ENCODE data around the gene TROAP. TPM values are rescaled to one million over a fixed set of nuclear protein-coding genes. Genes with fewer than 3 reads are reported as not detected.
"Not testable (repeated sequence)": the region's sequence is repeated elsewhere in the genome, so short reads cannot be mapped to it uniquely, and the experiment has no call there.

The TROAP gene
- total RNA-seq, 3 donors from 2014 or later (not counting 1 experiment from before 2014, with no cell fraction given): 0.58 to 3.0 (median 2.2) TPM

DNA sequence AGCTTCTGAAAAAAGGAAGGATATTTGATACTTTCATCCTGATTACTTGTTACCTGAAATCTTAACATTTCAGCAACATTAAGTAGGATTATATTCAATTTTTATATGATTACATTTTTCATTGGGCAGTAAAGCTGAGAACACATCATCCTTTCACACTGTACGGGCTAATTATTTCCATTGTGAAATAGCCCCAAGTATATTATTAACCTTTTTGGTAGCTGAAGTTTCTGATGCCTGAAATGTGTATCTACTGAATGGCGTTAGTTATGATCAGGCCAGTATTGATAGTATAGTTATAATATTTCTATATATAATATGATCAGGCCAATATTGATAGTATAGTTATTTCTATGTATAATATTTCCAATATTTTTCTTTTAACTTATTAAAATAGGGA is 54.3 kb downstream of the TROAP start:
- H3K4me1 ChIP-seq (ENCODE audit: control insufficient read depth, insufficient read depth, low read length): no peaks in the 10 kb centered on the region
- Mint-ChIP-seq H3K4me1 (peaks cover 0 to 7% of the 10 kb centered on the region in 2 donors), H3K36me3 (no peaks in the 10 kb centered on the region), H3K9me3 (no peaks in the 10 kb centered on the region), H3K27me3 (ENCODE audit: low read depth in 2 of 2) (no peaks in the 10 kb centered on the region), H3K4me3 (no peak overlapping the region), H3K27ac (no peak overlapping the region)
- no peaks in the 10 kb centered on the region for H3K9me3 ChIP-seq (ENCODE audit: control insufficient read depth, insufficient read depth, low read length)
- ATAC-seq: no peak
- no peaks in the 10 kb centered on the region for H3K36me3 ChIP-seq (ENCODE audit: control insufficient read depth, insufficient read depth, low read length)
- H3K4me3 ChIP-seq (ENCODE audit: low read length): no peak overlapping the region
- intact Hi-C loops (cut with micrococcal nuclease): no loop called here
- WGBS (ENCODE audit: insufficient coverage): 100% methylated on average over 1 of the region's 2 CpGs
- no peak for DNase-seq
- no peak overlapping the region for H3K27ac ChIP-seq (ENCODE audit: low read length)
- H3K27me3 ChIP-seq (ENCODE audit: control insufficient read depth, insufficient read depth, low read length): no peaks in the 10 kb centered on the region
- TF ChIP-seq, protein P1, sequence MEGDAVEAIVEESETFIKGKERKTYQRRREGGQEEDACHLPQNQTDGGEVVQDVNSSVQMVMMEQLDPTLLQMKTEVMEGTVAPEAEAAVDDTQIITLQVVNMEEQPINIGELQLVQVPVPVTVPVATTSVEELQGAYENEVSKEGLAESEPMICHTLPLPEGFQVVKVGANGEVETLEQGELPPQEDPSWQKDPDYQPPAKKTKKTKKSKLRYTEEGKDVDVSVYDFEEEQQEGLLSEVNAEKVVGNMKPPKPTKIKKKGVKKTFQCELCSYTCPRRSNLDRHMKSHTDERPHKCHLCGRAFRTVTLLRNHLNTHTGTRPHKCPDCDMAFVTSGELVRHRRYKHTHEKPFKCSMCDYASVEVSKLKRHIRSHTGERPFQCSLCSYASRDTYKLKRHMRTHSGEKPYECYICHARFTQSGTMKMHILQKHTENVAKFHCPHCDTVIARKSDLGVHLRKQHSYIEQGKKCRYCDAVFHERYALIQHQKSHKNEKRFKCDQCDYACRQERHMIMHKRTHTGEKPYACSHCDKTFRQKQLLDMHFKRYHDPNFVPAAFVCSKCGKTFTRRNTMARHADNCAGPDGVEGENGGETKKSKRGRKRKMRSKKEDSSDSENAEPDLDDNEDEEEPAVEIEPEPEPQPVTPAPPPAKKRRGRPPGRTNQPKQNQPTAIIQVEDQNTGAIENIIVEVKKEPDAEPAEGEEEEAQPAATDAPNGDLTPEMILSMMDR (IDR thresholded peaks at IDR 0.05): no peak

DNA sequence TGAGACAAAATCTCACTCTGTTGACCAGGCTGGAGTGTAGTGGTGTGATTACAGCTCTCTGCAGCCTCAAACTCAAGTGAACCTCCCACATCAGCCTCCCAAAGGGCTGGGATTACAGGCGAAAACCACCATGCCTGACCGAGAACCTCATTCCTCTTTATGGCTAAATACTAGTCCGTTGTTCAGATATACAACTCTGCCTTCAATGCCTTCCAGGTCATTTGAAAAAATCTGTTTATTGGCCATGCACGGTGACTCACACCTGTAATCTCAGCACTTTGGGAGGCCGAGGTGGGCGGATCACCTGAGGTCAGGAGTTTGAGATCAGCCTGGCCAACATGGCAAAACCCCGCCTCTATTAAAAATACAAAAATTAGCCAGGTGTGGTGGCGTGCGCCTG is 57.1 kb downstream of the TROAP start:
- H3K27ac ChIP-seq (ENCODE audit: low read length); H3K4me3 ChIP-seq (ENCODE audit: low read length); H3K4me1 Mint-ChIP-seq; H3K4me3 Mint-ChIP-seq; H3K27ac Mint-ChIP-seq; H3K9me3 Mint-ChIP-seq; intact Hi-C loops (cut with micrococcal nuclease); H3K27me3 Mint-ChIP-seq (ENCODE audit: low read depth in 2 of 2); H3K9me3 ChIP-seq (ENCODE audit: control insufficient read depth, insufficient read depth, low read length); H3K27me3 ChIP-seq (ENCODE audit: control insufficient read depth, insufficient read depth, low read length); H3K4me1 ChIP-seq (ENCODE audit: control insufficient read depth, insufficient read depth, low read length); DNase-seq; H3K36me3 ChIP-seq (ENCODE audit: control insufficient read depth, insufficient read depth, low read length); ATAC-seq; H3K36me3 Mint-ChIP-seq: not testable (repeated sequence)
- WGBS (ENCODE audit: insufficient coverage): 95% methylated on average over 9 of the region's 9 CpGs

Other genes starting within 250 kb of the TROAP start
- gene DHH, start 228.5 kb upstream of the TROAP start, total RNA-seq: under 1 TPM; 0.39 to 0.80 (median 0.45) TPM
- 100 to 1,000 TPM; 262 to 294 (median 271) TPM for gene LMBR1L, start 212.4 kb upstream of the TROAP start, total RNA-seq
- gene TUBA1B, start 191.9 kb upstream of the TROAP start, total RNA-seq: 100 to 1,000 TPM; 147 to 185 (median 178) TPM
- gene TUBA1A, start 134.2 kb upstream of the TROAP start, total RNA-seq: 100 to 1,000 TPM; 129 to 403 (median 182) TPM
- 10 to 100 TPM; 19.0 to 39.6 (median 24.9) TPM for gene TUBA1C, start 58.2 kb upstream of the TROAP start, total RNA-seq
- gene PRPH, start 28.1 kb upstream of the TROAP start, total RNA-seq: not detected
- not detected for gene C1QL4, start 13.9 kb downstream of the TROAP start, total RNA-seq
- not detected for gene DNAJC22, start 23.6 kb downstream of the TROAP start, total RNA-seq
- gene SPATS2, start 44.2 kb downstream of the TROAP start, total RNA-seq: 10 to 100 TPM; 14.6 to 18.4 (median 15.4) TPM
- 1 to 10 TPM; 1.2 to 1.7 (median 1.6) TPM for gene KCNH3, start 215.8 kb downstream of the TROAP start, total RNA-seq
- gene MCRS1, start 244.9 kb downstream of the TROAP start, total RNA-seq: 10 to 100 TPM; 78.4 to 96.5 (median 83.9) TPM

Measured in natural killer cell (primary cell).